NCI-H748 (cell line): ENCODE data around the gene DIS3L2.
"Not testable (repeated sequence)": the region's sequence is repeated elsewhere in the genome, so short reads cannot be mapped to it uniquely, and the experiment has no call there.

ENCODE experiments used
- DNase-seq: peaks from one replicate; lab custom pipeline; 2025; ENCODE audit not compliant: unreplicated experiment; lab: John Stamatoyannopoulos, UW

DIS3L2 gene

DNA sequence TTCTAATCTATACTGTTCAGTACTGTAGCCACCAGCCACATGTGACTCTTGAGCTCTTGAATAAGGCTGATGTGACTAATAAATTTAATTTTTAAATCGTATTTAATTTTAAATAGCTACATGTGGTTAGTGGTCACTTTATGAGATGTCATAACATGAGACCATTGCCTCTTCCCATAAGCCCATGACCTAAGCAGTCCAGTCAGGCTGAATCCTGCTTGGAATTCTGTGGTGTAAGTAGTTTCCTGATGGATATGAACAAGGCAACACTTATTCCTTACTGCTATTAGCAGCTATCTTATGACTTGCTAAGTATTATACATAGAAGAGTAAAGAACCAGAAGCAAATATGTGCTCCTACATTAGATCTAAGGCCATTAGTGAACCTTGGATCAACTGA lies 150.0 kb downstream of the DIS3L2 start:
- no peak for DNase-seq

DNA sequence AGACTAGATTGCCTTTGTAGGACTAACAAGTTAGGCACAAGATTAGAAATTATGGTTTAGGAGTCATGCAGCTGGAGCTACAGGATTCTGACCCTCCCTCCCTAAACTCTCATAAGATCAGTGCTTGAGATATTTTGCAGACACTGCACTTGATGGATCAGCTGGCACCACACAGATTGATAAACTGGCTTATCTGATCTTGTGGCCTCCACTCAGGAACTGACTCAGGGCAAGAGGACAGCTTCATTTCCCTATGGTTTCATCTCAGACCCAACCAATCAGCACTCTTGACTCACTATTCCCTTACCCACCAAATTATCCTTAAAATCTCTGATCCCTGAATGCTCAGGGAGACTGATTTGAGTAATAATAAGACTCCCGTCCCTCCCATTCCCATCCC lies 152.3 kb downstream of the DIS3L2 start:
- no peak for DNase-seq

DNA sequence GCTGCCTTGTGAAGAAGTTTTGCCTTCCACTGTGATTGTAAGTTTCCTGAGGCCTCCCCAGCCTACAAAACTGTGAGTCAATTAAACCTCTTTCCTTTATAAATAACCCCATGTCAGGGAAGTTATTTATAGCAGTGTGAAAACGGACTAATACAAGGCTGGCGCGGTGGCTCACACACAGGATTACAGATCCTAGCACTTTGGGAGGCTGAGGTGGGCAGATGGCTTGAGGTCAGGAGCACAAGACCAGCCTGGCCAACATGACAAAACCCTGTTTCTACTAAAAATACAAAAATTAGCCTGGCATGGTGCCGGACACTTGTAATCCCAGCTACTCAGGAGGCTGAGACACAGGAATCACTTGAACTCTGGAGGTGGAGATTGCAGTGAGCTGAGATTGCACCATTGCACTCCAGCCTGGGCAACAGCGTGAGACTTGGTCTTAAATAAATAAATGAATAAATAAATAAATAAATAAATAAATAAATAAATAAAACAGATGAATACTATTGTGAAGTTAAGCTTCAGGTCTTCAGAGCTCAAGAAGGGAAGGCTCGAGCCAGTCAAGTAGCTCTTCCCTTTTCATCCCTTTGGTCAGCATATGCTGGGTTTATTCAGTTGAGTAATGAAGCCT lies 154.3 kb downstream of the DIS3L2 start:
- DNase-seq = not testable (repeated sequence)

DNA sequence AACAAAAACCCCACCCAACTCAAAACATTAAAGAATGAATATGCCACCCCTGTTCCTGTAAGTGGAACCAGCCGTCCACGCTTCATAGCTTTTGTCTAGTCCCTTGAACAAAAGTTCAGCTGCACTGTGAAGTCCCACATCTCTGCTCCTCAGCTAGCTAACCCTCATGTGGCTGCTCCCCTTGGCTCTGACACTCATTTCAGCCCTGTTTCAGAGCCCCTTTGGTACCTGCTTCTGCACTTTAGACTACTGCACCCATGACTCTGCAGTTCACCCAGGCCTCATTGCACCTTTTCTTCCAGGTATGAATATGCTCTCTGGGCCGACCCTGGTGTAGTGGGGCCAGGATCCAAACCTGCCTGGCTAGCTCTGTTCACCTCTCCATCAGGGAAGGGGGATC lies 155.3 kb downstream of the DIS3L2 start:
- no peak for DNase-seq

DNA sequence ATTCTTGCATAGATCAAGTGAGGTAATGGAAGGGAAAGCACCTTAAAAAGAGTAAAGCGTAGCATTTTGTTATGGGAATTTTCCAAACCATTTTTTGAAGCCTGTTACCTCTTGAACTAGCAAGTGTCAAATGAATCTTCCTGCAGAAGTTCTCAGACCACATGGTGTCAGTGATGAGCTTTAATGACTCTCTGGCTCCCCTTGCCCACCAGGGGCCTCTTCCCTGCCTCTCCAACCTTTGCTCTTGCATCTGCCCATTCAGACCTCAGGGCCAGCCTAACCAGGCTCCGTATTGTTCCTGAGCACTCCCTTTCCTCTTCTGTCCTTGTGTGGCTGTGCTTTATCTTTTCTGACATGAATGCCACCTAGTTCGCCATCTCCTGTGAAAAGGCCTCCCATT lies 155.9 kb downstream of the DIS3L2 start:
- DNase-seq = no peak

DNA sequence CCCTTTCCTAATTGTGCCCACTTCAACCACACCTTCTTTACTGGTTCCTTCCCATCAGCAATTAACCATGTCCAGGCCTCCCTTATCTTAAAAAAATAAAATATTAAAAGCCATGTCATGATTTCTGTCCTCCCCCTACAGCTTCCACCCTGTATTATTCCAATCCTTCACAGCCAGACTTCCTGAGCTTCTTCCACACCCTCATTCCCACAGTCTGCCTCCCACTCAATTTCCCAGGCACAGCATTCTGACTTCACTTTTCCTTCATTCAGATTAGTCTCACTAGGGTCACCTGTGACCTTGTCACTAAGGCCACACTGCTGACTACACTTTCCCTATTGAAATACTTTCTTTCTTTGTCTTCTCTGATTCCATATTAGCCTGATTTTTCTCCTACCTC lies 159.4 kb downstream of the DIS3L2 start:
- no peak for DNase-seq

DNA sequence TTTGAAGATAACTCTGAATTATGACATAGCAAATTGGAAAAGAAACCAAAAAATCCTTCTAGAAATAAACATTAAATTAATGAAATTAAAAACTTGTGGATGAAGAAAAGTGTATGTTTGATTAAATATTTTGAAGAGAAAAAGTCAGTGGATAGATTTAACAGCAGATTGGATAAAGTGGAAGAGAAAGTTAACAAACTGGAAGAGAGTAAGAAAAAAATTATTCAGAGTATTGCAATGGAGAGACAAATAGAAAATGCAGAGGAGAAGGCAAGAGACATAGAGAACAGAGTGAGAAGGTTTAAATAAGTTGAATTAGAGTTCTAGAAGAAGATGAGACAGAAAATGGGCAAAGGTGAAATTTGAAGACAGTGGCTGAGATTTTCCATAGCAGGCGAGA lies 162.8 kb downstream of the DIS3L2 start:
- DNase-seq = no peak

DNA sequence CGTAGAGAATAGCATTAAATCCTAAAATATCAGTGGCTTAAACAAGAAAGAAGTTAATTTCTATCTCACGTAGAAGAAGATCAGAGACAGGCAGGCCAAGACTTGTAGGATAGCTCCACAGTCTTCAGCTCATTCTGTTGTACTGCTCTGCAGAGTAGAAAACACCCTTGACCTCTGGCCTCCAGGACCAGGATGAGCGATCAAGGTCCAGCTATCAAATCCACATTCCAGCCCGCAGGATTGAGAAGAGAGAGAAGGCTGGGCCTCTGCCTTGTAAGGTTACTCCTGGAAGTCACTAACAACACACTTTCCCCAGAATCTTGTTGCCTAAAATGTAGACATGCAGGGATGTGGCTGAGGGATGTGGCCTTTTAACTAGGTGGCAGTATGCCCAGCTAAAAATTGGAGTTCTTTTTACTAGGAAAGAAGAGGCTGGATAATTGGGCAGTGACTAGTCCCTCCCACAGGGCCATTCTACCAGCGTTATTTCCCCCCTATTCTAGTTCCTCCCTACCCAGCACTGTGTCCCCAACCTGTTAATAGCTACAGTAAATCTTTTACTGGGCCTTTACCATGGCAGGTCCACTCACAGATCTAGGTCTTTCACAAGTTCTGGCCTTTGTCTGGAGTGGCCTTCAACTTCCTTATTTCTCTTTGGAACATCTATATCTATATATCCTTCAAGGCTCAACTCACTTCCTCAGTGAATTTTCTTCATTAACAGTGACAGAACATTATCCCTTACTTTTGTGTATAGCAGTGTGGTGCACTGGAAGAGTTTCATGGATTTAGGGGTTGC lies 165.0 kb downstream of the DIS3L2 start:
- no peak for DNase-seq

DNA sequence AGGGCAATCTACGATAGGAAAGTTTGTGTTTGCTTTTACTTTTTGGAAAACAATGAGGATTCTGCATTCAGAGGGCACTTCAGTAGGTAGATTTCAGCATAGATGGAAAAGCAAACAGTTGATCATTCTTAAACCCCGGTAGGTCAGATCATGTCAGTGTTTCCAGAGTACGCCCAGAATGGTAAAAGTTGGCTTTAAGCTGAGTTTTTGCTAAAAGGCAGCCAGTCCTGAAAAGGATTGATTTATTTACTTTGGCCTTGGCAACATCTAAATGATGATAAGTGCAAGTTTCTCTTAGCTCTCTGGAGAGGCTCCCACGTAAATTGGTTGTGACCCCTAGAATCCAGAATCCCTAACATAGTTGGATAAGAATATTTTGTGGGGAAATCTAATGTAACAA lies 168.0 kb downstream of the DIS3L2 start:
- no peak for DNase-seq

DNA sequence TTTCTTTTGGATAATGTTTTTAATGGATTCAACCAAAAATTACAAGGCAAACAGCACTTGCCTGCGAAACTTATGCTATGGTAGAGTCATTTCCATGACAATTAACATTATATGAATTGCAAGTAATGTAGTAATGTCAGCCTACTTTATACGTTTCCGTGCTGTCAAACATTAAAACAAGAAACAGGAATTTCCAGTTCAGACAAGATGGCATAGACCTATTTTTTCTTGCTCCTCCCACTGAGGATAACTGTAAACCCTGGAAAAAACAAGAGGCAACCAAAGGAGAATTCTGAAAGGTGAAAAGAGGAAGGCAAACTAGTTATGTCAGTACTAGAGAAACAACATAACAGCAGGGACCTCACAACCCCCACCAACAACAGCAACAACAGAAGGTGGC lies 170.7 kb downstream of the DIS3L2 start:
- peak; percentile 5 for DNase-seq

DNA sequence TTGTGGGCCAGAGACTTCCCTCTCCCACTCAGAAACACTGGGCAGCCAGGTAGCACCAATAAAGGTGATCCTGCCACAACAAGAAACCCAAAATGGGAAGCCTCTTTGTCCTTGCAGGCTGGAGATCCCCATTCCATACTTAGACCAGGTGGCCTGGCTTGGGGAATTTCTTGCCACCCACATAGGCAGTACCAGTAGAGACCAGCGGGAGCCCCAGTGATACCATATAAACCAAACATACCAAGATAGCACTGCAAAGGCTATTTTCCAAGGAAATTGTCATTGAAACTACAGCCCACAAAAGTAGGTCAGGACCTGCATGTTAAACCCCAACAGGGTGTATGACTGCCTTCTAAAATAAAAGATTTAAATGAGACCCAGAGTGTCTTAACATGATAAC lies 171.6 kb downstream of the DIS3L2 start:
- DNase-seq = no peak

DNA sequence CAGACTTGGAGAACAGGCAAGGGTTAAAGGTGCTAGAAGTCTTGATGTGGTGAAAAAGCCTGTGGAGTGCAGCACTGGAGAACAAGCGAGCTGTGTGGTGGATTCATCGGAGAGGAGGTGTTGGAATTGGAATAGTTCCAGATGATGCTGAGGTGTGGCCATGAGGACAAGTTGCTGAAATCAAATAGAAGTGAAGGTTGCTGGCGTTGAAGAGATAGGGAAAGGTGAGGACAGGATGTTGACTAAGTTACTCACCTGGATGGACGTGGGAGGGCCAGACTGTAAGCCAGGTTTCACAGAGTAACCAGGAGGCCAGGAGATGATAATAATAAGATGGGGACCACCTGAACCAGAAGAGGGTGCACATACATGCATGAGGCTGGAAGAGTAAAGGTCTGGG lies 173.4 kb downstream of the DIS3L2 start:
- no peak for DNase-seq

DNA sequence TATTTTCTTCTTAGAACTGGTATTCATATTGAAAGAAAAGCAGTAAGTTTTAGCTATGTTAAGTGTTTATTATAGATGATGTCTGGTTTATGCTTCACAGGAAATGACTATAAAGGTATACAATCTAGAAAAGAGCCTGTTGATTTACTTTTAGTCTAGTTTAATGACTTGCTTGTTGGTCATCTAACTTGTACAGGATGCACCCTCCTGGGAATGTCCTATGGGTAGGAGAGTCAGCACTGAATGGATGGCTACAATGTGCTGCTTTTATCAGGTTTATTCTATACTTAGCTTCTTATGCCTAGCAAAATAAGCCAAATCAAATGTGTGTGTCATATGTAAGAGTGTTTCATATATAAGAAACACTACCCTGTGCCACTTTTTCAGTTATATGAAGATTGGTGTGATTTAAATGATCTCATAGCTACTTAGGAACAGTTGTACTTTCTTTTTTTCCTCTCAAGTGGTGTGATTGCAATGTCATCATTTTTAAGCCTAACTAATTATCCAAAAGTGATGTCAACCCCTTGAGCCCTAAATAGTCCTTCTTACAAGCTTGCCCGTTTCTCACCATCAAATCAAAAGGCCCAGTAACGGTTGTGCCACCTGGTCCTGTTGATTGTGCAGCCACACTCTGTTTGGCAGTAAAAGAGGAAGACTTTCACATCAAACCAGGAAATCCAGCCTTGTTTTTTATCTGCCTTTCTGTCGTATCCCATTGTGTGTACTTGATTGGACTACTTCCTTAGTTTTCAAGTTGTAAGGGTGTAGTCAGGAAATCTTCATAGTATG lies 176.0 kb downstream of the DIS3L2 start:
- no peak for DNase-seq

DNA sequence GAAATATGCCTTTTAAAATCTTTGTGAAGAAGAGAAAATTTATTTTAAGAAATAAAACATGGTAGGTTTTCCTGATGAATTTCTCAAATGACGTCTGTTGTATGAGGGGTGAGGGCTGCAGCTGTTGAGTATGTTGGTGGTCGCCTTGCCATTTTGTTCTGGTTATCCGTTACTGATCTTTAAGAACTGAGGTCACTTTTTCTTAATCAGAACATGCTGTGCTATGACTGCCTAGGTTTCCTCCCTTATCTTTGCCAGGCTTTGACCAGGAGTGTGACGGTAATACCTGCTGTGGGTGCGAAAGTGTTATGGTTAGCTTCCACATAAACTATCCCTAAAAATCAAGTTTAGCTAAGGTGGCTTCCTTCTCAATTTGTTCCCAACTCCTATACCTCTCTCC lies 176.9 kb downstream of the DIS3L2 start:
- no peak for DNase-seq

DNA sequence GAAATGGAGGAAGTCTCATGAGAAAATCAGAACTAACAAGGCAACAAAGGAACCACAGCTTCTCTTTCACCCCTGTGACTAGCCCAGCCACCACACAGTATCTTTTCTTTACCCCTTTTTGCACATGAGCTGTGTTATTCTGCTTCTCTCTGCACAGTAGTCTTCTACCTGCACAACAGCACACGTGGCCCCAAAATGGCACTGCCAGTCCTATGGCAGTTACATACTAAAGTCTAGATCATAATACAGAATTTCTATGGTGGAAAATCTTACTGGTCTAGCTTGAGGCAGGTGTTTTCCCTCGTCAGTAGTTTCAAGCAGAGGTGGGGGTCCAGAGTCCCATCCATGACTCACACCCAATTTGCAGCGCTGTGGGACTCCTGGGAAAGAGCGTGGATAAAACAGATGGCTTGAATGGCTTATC lies 177.7 kb downstream of the DIS3L2 start:
- no peak for DNase-seq

DNA sequence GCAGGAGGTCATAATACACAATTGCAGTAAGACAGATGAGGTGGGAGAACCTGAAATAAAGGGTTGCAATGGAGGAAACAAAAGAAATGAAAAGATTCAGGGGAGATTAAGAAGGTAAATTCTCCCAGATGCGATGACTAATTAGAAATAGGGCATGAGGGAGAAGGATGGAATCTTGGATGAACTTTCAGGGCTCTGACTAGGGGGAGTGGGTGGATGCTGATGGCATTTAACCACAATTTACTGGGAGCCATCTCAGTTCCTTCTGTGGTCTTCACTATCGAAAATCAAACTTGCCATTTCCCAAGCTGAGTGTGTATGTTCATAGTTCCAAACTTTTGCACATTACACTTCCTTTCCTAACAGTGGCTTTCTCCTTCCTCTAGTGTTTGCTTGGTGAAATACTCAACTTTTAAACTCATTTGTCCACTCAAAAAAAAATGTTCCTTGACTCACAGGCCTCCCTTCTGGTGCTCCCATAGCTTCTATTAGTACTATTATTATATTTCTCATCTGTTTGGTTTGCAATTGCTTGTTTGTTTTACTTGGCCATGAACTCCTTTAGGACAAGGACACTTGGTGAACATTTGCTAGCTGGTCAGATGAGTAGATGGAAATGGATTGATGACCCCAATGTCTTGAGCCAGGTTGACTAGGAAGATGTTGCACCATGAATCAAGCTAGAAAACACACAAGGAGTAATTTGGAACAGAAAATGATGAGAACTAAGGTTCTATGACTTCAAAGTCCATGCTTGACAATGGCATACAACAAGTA lies 178.5 kb downstream of the DIS3L2 start:
- DNase-seq = no peak

DNA sequence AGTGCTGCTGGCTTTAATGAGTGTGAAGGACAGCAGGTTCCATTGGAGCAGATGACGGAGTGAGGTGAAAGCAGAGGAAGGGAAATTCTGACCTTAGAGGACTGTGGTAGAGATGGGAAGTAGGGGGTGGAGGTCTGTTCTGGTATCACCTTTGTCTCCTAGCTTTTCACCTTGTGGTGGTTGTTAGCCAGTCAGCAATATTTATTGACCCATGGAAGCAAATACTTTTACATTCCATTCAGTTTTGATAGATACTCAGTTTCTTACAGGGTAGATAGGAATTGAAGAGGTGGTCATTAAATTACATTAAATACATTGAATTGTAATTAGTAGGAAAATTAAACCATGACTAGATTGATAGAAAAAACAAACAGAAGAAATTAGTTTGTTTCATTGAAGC lies 180.1 kb downstream of the DIS3L2 start:
- DNase-seq = no peak

DNA sequence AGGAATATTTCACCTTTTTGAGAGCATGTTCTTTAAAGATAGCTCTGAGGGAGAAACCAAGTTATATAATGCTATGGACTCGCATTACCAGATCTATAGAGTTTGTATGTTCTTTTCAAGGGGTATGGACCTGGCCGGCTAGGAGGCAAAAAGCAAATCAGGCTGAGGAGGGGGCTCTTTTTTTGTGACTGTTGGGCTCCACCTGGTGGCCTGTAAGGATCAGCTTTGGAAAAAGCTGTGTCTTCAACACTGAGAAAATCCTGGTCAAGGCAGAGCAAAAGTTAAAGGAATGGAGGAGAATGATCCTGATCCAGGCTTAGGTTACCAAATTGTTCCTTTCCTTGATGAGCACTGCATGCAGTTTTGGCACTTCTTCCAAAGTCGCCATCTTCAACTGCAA lies 180.5 kb downstream of the DIS3L2 start:
- peak; percentile 29 for DNase-seq

DNA sequence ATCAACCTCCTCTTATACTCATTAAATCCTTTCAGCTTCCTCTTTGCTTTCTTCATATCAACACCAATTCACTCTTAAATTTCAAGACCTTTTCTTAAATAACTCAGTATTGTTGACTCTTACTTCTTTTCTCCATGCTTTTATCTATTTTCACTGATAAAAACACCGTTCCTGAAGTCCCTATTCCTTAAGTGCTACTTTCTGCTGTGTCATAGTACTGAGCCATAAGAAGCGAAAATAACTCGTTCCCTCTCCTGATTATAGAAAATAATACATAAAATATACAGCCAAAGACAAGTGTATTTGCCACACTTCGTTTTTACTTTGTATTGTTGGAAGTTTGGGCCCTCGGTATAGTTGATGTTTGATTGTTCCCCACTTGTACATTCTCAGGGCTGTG lies 181.0 kb downstream of the DIS3L2 start:
- DNase-seq = no peak

DNA sequence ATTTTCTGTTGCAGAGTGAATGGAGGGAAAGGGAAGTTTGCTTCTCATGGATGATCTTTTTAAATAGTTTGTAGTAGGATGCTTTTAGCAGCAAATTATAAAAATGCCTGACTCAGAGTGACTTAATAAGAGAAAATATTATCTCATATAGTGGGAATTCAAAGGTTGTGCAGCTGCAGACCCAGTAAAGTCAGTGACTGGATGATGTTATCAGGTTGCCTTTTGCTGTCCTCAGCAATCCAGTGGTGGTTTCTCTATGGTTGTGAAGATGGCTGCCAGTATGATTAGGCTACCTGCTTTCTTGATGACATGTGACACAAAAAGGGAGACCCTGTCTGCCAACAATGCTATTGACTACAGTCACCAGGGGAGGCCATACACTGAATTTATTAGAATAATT lies 184.8 kb downstream of the DIS3L2 start:
- DNase-seq = no peak

DNA sequence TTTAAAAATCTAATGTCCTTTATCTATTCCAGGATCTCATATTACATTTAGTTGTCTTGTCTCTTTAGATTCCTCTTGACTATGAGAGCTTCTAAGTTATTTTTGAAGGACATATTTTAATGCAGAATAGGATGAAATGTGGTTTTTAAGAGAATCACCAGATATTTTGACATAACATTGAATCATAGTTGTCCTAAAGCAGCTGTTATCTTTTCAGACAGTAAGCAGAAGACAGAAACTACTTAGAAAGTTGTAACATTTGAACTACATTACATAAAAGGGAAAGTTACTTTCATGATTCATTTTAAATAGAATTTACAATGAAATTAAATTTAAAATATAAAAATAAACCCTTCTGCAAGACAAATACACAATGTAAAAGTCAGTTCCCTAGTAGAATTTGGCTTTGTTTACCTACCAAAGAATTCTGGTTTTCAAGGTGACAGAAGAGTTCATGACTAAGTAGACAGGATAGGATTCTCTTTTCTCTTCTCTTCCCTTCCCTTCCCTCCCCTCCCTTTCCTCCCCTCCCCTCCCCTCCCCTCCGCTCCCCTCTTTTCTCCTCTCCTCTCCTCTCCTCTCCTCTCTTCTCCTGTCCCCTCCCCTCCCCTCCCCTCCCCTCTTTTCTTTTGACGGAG lies 186.0 kb downstream of the DIS3L2 start:
- DNase-seq = no peak
